Stimulated activated CD4-positive, alpha-beta T cell treated with anti-CD3 and anti-CD28 coated beads, Interleukin-2, amount 100 ng/mL, for 48 hours (primary cell): Measurements from ENCODE around the gene TIAM1.

Source experiments
- DNase-seq, 2 donors: peaks; one replicate each; pipeline ENCODE4 v3.0.0-alpha.2; 2020

TIAM1 gene

DNA sequence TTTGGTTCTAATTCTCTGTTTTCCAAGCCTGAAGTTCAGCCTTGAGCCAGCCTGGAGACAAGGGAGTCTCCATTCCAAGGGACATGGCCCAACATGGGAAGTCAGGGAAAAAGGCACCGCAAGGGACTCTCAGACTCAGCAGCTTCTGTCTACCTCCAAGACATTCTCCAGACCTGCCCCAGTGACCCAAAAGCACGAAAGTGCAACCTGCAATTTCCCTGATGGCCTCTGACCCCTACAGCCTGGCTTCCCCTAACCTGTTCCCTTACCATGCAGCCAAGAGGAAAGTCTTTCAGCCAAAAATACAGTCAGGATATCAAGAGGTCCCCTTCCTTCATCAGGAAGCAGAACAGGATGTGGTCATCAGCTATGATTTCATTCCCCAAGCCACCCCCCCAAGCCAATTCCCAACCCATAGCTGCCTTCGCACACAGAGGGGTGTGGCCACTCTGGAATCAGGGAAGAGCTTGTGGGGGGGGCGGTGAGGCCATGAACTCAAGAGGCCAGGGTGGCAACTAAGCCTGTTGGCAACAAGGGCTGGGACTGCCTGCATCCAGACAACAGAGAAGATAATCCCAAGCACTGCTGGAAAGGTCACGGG, 59.2 kb downstream of the TIAM1 start:
- DNase-seq: no peak

- DNase-seq: no peak
Observed at GRCh38 chr21:31283025-31283424, 61.0 kb downstream of the TIAM1 start.

GRCh38 chr21:31282095-31282709, 61.9 kb downstream of the TIAM1 start:
- DNase-seq: no peak

DNA sequence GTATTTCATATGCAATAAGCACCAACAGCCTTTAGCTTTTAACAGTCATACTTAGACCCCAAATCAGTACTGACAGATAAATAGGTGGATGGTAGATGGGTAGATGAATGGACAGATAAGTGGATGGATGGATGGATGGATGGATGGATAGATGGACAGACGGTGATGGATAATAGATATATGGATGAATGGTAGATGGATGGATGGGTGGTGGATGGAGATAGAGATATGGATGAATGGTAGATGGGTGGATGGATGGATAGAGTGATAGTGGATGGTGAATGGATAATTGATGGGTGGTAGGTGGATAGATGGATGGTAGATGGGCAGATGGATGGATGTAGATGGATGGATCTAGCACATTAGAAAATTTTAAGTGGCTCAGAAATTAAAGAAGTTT, 62.5 kb downstream of the TIAM1 start:
- DNase-seq: no peak

GRCh38 chr21:31279986-31280385, 64.1 kb downstream of the TIAM1 start:
- no peak for DNase-seq

DNA sequence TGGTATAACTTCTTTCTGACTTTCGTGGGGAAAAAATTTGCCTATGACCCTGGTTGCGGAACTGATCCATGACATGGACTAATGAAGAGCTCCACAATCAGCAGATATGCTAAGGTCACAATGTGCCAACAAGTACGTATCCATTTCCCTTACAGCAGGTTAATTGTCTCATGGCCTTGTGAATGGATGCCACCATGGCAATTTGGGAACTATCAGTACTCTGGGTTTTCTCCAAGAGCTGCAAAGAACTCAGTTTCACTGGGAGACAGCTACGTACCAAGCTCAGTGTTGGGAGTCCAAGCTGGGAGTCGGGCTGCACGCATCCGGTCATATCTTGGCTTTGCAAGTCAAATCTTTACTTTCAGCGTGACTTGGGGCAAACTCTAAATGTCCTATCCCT, 64.8 kb downstream of the TIAM1 start:
- DNase-seq: no peak

GRCh38 chr21:31278511-31279130, 65.4 kb downstream of the TIAM1 start:
- DNase-seq: no peak

GRCh38 chr21:31276663-31277062, 67.4 kb downstream of the TIAM1 start:
- no peak for DNase-seq

DNA sequence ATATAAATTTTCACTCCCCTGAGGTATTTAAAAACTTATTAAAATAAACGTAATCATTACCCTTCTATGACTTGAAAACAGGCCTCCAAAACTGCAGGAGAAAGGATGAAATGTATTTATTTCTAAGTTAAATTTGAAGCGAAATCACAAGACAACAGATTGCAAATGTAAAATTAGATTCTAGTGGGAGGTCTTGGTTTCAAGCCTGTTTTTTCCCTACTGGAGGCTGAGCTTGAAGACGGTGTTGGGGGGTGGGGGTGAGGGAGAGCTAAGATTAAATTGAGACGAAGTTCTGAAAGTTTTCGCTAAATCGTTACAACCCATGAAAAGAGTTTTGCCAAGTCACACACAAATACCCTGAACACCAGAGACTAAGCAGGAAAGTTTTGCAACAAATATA, 68.2 kb downstream of the TIAM1 start:
- no peak for DNase-seq

- no peak for DNase-seq
Observed at GRCh38 chr21:31273278-31273677, 70.8 kb downstream of the TIAM1 start.

- DNase-seq: no peak
Observed at GRCh38 chr21:31268090-31268489, 76.0 kb downstream of the TIAM1 start.

DNA sequence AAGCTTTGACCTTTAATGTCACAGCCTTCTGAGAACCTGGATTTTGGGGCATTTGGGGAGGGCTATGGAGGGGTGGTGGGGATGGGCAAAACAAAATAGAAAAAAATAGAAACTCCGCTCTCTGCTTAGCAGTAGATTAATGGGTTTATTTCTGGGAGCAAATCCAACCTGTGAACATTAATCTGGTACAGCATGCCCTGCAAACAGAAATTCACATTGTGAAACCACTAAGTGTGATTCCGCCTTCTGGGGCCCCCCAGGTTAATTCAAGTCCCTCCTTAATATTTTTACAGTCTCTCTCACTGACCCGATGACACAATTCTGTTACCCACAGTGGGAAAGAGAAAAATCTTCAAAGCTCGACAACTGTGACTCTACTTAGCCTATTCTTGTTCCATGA, 76.4 kb downstream of the TIAM1 start:
- DNase-seq: no peak

DNA sequence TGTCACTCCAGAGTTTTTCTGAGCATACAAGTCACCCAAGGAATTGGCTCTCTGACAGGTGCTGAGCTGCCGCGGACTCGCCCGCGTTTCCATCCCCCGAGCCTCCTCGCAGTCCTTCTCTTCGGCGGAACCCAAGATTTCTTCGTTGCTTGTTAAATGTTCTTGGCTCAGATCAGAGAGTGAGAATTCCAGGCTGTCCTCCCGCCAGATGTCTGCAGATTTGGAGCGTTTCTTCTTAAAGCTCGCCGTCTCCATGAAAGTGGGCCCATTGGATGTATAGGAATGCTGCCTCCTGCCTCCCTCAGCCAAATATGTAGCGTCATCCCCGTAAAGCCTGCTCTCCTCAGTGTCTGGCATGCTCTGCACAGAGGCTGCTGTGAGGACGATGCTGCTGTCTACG, 77.8 kb downstream of the TIAM1 start:
- no peak for DNase-seq

- no peak for DNase-seq
Observed at GRCh38 chr21:31265366-31266013, 78.6 kb downstream of the TIAM1 start.

- DNase-seq: no peak
Observed at GRCh38 chr21:31264574-31264973, 79.5 kb downstream of the TIAM1 start.

- DNase-seq: no peak
Observed at GRCh38 chr21:31262728-31263127, 81.3 kb downstream of the TIAM1 start.

DNA sequence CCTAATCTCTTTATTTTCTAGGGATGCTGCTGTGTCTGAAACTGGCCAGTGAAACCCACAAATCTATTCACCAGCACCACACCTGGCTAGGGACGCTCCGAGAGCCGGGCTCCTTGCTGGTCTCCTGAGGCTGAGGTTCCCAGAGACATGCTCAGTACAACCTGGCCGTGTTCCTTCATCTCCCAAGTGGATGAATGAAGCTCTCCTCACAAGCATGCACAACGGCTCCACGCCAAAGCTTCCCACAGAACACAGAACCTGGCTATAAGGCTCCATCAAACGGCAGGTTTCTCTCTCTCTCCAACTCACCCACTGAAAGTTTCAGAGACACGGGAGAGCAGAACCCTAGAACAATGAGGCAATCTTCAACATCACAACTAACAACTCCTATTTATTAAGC, 82.3 kb downstream of the TIAM1 start:
- DNase-seq: no peak

DNA sequence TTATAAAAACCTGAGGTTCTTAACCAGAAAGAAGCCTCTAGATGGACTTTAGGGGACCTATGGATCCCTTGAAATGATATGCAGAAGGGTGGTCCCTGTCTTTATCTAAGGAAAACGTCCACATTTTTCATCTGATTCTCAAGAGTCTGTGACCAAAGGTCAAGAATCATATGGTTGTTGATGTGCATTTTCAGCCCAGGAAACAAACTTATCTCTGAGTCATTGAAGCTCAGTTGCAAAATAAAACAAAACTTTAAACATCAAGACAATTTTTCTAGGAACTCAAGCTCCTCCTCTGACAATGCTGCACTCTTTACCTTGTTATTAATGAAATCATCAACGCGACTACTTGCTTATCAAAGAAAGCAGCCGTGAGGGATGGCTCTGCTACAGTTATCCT, 83.3 kb downstream of the TIAM1 start:
- DNase-seq: no peak

GRCh38 chr21:31258073-31258472, 86.0 kb downstream of the TIAM1 start:
- DNase-seq: no peak

GRCh38 chr21:31257265-31257664, 86.8 kb downstream of the TIAM1 start:
- DNase-seq: no peak

- no peak for DNase-seq
Observed at GRCh38 chr21:31255896-31256295, 88.2 kb downstream of the TIAM1 start.

- no peak for DNase-seq
Observed at GRCh38 chr21:31255036-31255435, 89.0 kb downstream of the TIAM1 start.

DNA sequence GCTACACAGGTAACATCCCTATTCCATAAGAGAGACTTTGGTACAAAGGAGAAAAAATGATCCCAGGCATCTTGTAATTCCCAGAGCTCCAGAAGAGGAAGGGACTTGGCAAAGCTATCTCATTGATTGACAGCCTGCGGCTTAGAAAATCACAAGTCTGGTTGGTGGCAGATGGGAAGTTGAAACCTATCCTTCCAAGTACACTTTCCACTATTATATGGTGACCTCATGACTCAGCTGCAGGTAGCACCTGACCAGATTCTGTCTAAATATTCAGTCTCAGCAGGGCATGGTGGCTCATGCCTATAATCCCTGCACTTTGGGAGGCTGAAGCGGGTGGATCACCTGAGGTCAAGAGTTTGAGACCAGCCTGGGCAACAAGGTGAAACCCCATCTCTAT, 89.9 kb downstream of the TIAM1 start:
- no peak for DNase-seq

- no peak for DNase-seq
Observed at GRCh38 chr21:31253684-31254083, 90.4 kb downstream of the TIAM1 start.
